GM19025 (cell line): ENCODE data around the gene RHOH.

Experiments used
- ATAC-seq: cut with Tn5 transposase; IDR thresholded peaks from one replicate; pipeline ENCODE4 v1.9.1; 2021; ENCODE audit warnings: mild to moderate bottlenecking, low read depth, moderate library complexity; ENCODE audit not compliant: unreplicated experiment

RHOH gene

DNA sequence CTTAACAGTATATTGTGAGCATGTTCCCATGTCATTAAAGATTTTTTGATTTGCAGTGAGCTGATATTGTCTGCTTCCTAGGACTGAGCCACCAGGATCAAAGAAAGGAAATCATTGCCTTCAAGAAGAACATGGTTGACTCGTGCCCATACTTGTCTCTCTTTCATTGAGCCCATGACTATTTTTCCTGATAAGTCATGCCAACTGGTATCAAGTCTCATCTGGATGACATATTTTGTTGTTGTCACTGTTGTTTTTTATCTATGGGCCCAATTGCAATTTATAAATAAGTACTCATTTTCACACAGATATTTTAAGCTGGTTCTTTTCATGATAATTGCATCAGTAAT lies 10.2 kb upstream of the RHOH start:
- ATAC-seq: no peak

DNA sequence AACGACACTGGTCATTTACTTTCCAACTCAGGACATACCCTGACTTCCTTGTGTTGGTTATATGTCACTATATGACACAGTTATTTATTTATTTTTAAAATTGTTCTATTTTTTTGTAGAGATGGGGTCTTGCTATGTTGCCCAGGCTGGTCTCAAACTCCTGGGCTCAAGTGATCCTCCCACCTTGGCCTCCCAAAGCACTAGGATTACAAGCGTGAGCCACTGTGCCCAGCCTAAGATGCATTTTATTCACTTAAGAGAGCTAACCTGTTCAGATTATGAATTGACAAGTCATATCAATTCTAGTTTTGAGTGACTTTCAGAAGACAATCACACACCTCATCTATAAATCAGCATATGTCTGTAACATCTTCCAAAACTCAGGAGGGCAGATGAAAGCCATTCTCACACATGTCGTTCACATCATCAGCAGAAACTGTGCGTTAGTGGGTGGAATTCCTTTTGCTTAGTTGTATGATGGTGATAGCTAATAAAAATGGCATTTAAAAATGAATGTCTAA lies 9.4 kb upstream of the RHOH start:
- no peak for ATAC-seq

DNA sequence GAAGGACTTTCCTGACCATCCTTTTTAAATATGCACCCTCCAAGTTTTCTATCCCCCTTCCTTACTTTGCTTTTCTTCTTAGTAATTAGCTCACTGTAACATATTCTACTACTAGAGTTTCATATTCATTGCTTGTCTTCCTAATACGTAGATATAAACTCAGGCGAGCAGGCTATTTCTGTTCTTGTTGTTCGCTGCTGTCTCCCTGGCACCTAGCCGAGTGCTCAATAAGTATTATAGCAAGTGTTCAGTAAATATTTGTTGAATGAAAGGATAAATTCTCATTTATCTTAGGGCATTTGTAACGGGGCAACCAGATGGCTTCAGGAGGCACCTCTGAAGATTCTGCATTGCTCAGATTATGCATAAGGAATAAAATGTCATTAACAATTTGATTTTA lies 6.8 kb upstream of the RHOH start:
- no peak for ATAC-seq

DNA sequence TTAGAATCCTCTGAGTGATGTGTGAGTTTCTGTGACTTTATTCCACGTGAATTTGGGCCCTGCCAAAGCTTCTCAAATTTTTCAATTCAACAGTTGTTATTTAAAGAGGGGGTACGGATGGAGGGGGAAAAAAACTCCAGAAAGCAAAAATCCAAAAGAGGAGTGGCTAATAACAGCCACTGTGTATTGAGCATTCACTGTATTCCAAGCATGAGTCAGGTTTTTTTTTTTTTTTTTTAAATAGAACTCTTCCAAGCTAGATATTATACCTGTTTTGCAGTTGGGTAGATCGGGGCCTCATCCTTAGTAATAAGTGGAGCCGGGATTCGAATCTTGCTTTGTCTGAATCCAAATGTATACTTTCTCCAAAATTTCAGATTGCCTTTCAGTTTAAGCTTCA lies 6.4 kb upstream of the RHOH start:
- no peak for ATAC-seq

DNA sequence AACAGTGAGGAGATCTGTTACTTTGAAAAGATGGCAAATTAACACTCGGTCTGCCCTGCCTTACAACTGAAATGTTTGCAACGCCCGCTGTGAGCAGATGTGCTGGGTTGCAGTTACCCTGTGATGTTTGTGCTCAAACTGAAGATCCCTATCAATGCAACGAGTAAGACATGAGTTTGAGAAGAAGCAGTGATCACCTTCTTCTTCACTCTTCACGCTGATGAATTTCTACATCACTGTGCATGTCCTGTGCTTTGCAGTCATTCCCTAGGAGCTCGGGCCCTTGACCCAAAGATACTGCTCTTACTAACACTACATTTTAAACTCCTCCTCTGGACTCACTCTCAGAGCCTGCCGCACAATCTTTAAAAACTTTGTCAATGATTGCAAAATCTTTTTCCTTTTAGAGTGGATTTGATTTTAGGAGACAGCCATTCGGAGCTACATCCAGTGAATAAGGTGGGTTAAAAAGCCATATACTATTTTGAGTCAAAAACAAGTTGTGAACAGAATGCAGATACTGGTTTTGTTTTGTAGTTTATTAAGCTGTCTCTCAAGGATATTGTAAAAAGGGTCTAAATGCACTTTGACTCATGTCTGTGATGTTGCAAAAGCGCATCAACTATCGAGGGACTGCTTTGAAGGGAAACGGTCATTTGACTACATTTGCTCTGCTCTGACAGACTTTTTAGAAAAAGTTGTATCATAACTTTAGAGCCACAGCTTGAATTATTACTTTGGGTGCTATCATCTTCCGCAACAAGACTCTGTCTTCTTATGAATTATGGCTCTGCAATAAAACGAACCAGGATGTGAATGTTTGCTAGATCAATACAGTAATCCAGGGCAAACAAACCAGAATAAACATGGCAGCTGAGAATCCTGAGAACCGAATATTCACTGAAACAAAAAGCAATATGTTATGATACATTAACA lies 5.7 kb upstream of the RHOH start:
- ATAC-seq: no peak

DNA sequence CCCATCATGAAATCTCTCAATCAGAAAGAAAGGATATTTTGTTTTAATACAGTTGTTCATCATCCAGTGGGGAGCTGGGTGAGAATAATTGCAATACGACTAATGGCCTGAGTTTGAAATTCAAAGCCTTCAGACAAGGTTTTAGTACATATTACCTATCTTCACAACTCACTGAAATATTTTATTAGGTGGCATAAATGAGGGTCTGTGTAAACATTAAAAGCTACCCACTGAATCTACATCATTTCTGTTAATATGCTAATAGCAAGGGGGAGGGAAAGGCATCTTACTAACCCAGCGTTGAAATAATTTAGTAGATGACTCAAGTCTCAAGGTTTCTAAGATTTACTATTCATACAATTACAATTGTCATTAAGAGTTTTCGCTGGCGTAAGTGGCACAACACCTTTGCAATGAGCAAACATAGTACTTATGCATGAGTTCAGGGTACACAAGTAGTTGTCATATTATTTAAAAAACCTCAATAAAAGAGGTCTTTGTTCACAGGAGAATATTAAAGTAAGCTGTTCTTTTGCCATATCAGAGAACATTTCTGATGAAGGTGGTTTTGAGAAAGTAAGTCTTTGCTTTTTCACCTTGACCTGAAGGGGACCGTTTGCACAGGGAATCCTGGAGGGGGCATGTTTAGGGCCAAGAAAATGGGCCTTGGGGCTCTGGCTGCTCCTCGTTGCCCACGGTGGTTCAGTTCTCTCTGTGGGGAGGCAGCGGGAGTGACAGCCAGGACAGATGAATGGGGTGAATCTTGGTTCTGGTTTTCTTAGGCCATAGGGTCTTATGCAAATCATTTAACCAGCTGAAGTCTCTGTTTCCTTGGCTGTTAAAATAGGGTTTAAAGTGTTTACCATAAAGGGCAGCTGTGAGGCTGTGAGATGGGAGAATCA lies 4.5 kb upstream of the RHOH start:
- ATAC-seq: peak; percentile 37

DNA sequence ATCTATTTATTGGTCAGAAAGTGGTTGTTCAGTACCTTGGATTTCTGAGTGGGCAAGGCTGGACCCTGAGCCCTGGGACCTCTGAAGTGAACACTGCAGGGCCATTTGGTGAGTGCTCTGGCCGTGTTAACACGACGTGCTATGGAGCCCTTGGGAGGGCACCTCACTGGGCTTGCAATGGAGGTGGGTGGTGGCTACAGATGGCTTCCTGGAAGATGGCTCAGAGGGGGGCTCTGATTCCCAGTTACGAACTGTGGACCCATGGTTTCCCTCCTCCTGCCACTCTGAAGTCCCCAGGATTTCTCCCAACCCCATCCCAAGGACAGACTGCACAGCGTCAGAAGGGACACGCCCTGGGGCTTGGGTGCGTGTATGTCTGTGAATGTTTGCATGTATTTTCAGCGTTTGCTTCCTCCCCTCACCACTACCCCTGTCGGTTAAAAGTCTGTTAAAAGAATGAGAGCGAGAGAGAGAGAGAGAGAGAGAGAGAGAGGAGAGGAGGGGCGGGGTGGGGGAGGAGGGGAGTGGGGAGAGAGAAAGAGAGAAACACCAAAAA lies 3.7 kb upstream of the RHOH start:
- peak; percentile 26 for ATAC-seq

DNA sequence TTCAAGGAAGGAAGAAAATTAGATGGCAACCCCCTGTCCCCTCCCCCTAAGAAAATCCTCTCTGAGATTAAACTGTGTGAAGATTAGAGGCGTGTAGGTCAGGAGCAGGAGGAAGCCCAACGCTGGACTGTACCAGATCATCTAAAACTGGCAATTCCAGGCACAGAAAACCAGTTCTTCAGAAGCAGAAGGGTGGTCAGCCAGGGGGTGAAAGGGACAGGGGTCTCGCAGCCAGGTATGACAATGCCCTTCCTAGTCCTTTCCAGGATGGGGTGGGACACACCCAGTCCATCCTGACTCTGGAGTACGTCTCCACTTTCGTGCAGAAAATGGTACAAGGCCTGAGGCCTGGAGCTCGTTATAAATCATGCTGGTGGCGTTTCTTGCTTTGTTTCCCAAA lies 3.3 kb upstream of the RHOH start:
- ATAC-seq: no peak

DNA sequence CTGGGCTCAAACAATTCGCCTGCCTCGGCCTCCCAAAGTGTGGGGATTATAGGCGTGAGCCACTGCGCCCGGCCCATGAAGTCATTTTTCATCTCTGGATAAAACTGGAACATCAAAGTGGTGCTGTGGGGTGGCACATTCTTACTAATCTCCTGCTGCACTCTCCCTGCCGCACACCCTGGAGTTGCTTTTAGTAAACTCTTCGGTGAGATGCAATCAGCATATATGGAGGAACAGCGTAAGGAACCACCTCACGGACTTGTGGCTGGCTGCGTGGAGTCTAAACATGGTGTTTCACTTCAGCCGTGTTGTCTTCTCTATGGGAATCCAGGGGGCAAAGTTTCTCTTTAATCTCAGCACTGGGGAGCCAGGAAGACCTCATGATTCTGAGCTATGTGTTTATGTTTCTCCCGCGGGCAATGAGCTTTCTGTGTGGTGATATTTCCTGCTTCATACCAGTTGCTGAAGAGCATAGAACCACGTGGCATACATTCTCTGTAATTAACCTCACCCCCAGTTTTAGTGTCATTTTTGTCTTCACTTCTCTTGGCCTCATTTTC lies 2.1 kb upstream of the RHOH start:
- ATAC-seq: no peak

DNA sequence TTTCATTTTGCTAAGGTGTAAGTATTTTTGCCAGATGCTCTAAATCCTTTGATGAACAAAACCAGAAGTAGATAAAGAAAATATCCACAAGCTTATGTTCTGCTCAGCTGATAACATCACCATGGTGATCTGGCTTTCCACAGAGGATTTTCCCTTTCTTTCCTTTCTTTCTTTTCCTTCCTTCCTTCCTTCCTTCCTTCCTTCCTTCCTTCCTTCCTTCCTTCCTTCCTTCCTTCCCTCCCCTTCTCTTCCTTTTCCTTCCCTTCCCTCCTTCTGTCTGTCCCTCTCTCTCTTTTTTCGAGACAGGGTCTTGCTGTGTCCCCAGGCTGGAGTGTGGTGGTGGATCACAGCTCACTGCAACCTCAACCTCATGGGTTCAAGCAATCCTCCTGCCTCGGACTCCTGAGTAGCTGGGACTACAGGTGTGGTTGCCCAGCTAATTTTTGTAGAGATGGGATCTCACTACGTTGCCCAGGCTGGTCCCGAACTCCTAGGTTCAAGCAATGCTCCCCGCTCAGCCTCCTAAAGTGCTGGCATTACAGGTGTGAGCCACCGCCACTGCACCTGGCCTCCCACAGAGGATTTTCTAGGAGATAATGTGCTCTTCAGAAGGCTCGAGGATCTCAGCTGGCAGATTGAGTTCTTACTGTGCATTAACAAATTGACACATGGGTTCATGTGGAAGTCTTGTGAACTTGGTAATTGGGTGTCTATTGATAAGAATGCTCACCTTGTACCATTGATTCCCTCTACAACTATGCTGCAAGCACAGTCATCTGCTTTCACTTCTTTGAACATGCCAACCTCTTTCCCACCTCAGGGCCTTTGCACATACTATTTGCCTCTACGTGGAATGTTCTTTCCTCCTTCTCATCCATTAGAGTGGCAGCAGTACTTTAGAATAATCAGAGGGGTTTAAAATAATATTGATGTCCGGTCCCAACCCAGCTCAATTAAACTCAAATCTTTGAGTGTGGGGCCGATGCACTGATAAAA lies 1.4 kb upstream of the RHOH start:
- no peak for ATAC-seq

DNA sequence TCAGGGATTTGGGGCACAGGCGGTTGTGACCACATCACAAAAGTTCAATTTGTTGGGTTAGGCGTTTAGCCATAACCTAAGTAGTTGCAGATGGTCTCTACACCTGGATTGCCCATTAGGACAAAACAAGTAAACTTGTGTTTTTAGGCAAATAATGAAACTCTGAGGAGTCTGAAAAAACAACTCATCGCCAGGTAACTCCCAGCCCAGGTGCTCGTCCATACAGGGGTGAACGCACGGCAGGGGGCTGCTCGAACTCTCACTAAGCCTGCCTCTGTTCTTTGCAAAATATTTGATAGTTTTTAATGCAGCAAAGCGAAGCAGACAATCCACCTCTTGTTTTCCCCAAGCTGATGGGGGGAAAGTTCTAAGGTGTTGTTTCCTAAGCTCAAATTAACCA lies 559 bp upstream of the RHOH start:
- ATAC-seq: no peak

DNA sequence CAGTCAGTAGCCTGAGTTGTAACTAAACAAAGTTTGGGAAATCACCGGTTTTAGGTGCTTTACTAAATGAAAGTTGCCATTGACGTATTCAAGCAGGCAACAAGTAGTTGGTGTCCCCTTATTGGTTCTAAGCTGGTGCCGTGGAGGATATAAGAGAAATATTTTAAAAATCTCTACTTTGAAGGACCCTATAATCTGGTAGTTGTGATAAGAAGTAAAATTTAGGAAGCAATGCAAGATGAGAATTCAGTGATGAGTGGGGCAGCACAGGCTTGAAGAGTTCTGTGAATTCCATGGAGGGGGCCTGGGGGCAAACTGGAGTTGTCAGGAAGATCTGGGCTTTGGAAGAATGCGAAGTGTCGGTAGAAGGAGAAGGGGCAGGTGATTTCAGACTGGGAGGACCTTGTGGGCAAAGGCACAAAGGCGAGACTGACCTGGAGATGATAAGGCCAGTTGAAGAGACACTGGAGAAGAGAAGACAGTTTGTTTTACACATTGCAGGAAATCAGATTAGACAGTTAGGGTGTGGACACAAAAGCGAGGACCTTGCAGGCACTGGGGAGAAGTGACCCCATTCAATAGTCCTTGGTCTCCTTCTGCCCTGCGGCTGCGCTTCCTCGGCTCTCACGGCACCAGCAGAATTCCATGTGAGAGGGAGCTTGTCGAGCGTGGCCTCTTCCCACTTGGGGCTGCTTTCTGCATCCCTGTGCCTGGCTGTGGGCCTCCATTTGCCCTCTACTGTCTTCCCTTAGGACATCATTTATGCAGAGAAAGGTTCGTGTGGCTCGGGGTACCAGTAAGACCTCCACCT lies 1.3 kb downstream of the RHOH start:
- no peak for ATAC-seq

DNA sequence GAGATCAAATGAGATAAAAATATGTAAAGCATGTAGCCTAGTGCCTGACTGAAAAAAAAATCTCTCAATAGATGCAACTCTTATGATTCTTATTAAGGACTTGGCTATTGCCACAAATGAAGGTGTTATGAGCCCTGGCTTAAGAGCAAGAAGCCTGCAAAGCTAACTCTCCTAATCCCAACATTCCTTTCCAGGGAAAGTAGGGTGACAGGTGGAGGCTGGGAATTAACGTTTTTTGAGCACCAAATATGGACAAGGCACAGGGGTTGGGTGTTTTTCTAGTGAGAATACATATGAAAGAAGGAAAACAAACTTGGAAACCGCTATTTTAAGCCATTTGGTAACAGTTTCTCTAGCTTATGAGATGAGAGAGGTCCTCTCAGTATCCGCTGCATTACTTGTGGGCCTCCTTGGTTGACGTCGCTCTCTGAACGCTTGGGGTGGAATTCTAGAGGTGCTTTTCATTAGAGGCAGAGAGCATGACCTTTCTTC lies 2.4 kb downstream of the RHOH start:
- no peak for ATAC-seq

DNA sequence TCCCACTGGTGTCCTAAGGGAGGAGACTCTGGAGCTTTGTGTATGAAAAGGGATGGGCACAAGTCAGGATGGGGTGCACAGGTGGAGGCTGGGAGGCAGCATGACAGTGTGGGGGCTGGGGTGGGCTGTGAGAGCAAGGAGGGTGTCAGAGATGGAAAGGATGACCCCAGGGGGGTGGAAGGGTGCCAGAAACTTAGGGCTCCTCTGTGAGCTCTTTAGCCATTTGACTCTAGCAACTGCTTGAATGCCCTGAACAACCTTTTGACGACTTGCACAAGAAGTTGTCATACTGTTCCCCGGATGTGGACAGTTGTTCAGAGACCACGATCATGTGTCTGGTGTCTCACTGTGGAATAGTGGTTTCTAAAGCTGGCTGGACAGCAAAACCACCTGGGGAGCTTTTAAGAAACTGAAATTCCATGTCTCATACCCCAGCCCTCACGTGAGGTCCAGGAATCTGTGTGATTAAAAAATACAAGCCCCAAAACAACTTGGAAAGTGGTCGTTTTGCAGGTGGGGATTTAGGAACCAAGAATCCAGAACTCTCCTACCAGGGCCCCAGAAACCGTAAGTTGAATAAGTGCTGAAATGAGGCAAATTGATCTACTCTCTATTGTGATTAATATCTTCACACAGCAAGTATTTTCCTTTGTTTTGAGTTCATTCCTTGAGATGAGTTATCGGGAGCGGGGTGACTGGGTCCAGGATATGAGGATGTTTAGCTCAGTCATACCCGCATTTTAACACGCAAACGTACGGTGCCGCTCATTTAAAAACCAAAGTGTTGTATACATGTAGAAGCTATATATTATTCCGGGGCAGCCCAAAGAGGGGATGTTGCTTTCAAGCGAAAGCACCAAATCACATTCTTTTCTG lies 3.4 kb downstream of the RHOH start:
- ATAC-seq: peak; percentile 52

DNA sequence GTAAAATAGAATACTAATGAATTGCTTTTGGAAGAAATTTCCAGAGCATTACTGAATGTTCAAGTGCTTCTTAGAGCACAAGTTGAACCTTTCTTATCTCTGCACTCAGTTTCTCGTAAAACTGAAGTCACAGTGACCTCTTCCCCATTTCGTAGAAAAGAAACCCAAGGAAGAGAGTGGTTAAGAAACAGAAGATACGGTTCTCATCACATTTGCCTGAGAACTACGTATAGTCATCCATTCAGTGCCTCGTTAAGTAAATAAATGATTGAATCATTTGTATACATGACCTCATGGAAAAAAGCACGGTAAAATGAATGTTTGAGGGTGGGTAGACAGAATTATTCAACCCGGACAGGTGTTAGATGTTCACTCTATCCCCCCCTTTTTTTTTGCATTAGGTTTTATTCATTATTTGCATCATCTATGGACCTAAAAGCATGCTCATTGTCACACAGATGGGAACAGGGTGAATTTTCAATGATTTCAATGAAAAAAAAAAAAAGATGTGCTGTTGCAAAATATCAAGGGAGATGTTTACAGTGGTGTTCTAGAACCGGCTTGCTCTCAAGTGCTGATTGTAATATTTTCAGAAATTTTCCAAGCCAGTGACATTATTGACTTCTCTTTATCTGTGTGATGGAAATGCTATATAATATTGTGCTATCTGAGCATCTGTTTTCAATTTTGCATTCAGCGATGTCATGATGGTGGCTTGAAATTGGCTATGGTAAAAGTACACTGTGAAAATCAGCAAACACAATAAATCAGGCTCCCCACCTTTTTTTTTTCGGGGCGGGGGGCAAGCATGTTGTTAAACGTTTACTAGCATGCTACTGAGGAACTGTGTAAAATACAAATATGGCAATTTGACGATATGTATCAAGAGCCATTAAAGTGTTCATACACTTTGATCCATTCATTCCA lies 4.3 kb downstream of the RHOH start:
- ATAC-seq: peak; percentile 18

DNA sequence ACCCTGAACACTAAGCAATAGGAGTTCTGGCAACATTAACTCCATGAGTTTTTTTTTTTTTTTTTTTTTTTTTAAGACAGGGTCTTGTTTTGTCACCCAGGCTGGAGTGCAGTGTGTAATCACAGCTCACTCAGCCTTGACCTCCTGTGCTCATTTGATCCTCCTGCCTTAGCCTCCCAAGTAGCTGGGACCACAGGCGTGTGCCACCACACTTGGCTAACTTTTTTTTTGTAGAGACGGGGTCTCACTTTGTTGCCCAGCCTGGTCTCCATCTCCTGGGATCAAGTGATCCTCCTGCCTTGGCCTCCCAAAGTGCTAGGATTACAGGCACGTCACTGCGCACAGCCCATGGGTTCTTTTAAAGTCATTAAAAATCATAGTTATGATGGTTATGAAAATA lies 5.1 kb downstream of the RHOH start:
- no peak for ATAC-seq

DNA sequence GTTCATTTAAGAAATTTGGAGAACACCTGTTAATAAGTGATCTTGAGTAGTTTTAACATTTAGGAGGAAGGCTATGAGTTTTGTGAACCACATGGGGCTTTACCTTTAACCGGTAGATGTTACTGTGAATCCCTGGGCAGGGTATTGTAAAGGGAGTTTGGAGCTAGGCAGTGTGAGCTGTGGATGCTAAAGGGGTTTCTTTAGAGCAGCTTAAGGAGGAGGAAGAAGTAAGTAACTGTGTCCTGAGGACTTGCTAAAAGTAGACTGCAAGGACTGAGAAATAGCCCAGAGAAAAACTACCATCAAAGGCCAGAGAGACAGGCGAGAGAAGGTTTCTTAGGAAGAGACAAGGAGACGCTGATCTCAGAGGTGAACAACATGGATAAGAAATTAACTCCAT lies 5.6 kb downstream of the RHOH start:
- ATAC-seq: no peak
